Body of pancreas (tissue), 4 donors: Measurements from ENCODE around the gene SLC12A5.

Experiments
- POLR2A ChIP-seq, 3 donors: fragments of 450-650 bp; IDR thresholded peaks; one replicate each; pipeline ENCODE4 v1.6.1; 2016; ENCODE audit warnings: antibody characterized with exemption in 3 of 3, mild to moderate bottlenecking in 2 of 3
- TF ChIP-seq, protein P1 (sequence below), 7 experiments: fragments of 450-650 bp in 4 of 7; fragments of 200-600 bp in 3 of 7; sonication (generic) in 3 of 7; IDR thresholded peaks; one replicate each; pipeline ENCODE4 v1.5.1; 2016 to 2019; ENCODE audit warnings: antibody characterized with exemption in 7 of 7

DNA sequence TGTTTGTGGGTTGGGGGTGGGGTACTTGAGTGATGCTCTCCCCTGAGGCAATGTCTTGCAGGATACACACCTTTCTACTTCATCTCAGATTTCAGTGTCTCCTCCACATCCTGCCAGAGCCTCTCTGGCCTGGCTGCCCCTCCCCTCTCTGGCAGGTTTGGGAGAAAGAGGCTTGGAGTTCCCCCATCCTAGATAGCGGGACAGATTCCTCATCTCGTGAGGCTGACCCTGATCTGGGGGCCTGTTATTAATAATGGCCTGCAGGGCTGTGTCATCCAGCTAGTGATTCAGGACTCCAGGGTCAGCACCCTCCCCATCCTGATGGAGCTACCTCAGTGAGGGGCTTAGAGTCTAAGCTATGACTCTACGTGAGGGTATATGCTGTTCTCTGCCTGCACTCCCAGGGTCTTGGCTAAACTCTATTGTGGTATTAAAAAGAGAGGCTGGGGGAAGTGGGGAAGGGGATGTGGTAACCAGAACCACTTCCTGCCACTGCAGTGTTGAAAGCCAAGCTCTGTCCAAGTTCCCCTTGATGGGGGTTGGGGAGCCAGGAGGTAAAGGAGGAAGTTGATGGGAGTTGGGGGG is 24.0 kb upstream of the SLC12A5 start:
- no peak for TF ChIP-seq POLR2A (IDR thresholded peaks at IDR 0.05)
- TF ChIP-seq, protein P1, sequence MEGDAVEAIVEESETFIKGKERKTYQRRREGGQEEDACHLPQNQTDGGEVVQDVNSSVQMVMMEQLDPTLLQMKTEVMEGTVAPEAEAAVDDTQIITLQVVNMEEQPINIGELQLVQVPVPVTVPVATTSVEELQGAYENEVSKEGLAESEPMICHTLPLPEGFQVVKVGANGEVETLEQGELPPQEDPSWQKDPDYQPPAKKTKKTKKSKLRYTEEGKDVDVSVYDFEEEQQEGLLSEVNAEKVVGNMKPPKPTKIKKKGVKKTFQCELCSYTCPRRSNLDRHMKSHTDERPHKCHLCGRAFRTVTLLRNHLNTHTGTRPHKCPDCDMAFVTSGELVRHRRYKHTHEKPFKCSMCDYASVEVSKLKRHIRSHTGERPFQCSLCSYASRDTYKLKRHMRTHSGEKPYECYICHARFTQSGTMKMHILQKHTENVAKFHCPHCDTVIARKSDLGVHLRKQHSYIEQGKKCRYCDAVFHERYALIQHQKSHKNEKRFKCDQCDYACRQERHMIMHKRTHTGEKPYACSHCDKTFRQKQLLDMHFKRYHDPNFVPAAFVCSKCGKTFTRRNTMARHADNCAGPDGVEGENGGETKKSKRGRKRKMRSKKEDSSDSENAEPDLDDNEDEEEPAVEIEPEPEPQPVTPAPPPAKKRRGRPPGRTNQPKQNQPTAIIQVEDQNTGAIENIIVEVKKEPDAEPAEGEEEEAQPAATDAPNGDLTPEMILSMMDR (IDR thresholded peaks at IDR 0.05): no peak
